HepG2 (cell line): ENCODE data around the gene CARD8. TPM values are rescaled to one million over a fixed set of nuclear protein-coding genes. Genes with fewer than 3 reads are reported as not detected.

Experiments
- ATAC-seq: fragments of 200-7000 bp; cut with Tn5 transposase; 3 replicates; pipeline ENCODE4 v1.9.1; 2020; ENCODE audit warnings: mild to moderate bottlenecking, moderate library complexity
- BruUV-seq: library from RNA; stranded (reverse); fragments of 400-500 nt; replicated peaks from 2 replicates; lab custom pipeline; 2021; lab: Mats Ljungman, UMichigan
- CTCF ChIA-PET: fragments of 300-600 bp; formaldehyde crosslinking; extraction: SDS; loops from one replicate; lab custom pipeline; 2021; ENCODE audit warnings: low total read pairs, inconsistent platforms, low intra/inter-chr PET ratio; lab: Yijun Ruan, JAX
- POLR2A ChIA-PET: fragments of 350-600 bp; sonication (Branson Sonifier 250); formaldehyde crosslinking; loops from one replicate; lab custom pipeline; 2020; ENCODE audit warnings: antibody characterized with exemption, inconsistent platforms; lab: Yijun Ruan, JAX
- DNase-seq: peaks from one replicate; pipeline ENCODE4 v3.0.0-alpha.2; 2015; ENCODE audit warnings: low spot score
- FAIRE-seq: peaks from 3 replicates; lab custom pipeline; 2011; peaks lifted over from hg19 to GRCh38; lab: Jason Lieb, UNC
- H2AFZ ChIP-seq: one replicate; pipeline ENCODE4 v1.6.1; 2011; ENCODE audit warnings: low read length, inconsistent platforms
- H3K27ac ChIP-seq: fragments of 300-600 bp; 3 replicates; pipeline ENCODE4 v1.8.0; 2011; ENCODE audit warnings: mixed run types, mild to moderate bottlenecking, mixed read lengths, low read length, inconsistent platforms; ENCODE audit not compliant: insufficient read depth; ENCODE audit errors: extremely low read length
- H3K27me3 ChIP-seq, 2 experiments: fragments of 200-600 bp in 1 of 2; 2 replicates in 1 of 2; 3 replicates in 1 of 2; pipeline versions ENCODE4 v1.6.0 to v1.8.0; 2011; ENCODE audit warnings: low read length in 2 of 2, mild to moderate bottlenecking in 2 of 2, moderate library complexity in 2 of 2, inconsistent platforms in 1 of 2; ENCODE audit not compliant: insufficient read depth in 2 of 2, control insufficient read depth in 1 of 2
- H3K36me3 ChIP-seq, 2 experiments: fragments of 200-600 bp in 1 of 2; replicated peaks in 1 of 2; 2 replicates in 1 of 2; 3 replicates in 1 of 2; pipeline versions ENCODE4 v1.5.1 to v1.8.0; 2011; ENCODE audit warnings: low read length in 2 of 2, inconsistent platforms in 1 of 2; ENCODE audit not compliant: insufficient read depth in 2 of 2, control insufficient read depth in 1 of 2
- H3K4me1 ChIP-seq: 2 replicates; pipeline ENCODE4 v1.5.1; 2012; ENCODE audit warnings: low read length, inconsistent platforms; ENCODE audit not compliant: insufficient read depth
- H3K4me2 ChIP-seq: 2 replicates; pipeline ENCODE4 v1.6.0; 2011; ENCODE audit warnings: low read depth, low read length, inconsistent platforms
- H3K4me3 ChIP-seq, 3 experiments: fragments of 200-600 bp in 1 of 3; sonication (generic), shearing (Covaris generic) in 1 of 3; replicated peaks in 1 of 3; 2 replicates each; pipeline ENCODE4 v1.5.1; 2011 to 2016; ENCODE audit warnings: low read length in 3 of 3, inconsistent platforms in 2 of 3, low read depth in 2 of 3, mild to moderate bottlenecking in 2 of 3, control low read depth in 1 of 3, mixed read lengths in 1 of 3; ENCODE audit not compliant: insufficient read depth in 1 of 3
- H3K79me2 ChIP-seq: one replicate; pipeline ENCODE4 v1.6.1; 2011; ENCODE audit warnings: low read length, inconsistent platforms; ENCODE audit not compliant: insufficient read depth
- H3K9ac ChIP-seq: 2 replicates; pipeline ENCODE4 v1.6.0; 2011; ENCODE audit warnings: mild to moderate bottlenecking, low read depth, low read length, inconsistent platforms; ENCODE audit not compliant: insufficient read depth
- H3K9me3 ChIP-seq: 2 replicates; pipeline ENCODE4 v1.5.1; 2012; ENCODE audit warnings: mild to moderate bottlenecking, low read length
- H4K20me1 ChIP-seq: 2 replicates; pipeline ENCODE4 v1.6.0; 2011; ENCODE audit warnings: inconsistent platforms, mild to moderate bottlenecking, low read length, moderate library complexity; ENCODE audit not compliant: insufficient read depth
- AKAP8 ChIP-seq: sonication (generic); formaldehyde crosslinking; IDR thresholded peaks from 2 replicates; pipeline ENCODE4 v1.5.1; 2020; ENCODE audit warnings: mild to moderate bottlenecking, missing genetic modification reagents
- CBFB ChIP-seq: sonication (generic); formaldehyde crosslinking; IDR thresholded peaks from 2 replicates; pipeline ENCODE4 v1.4.0; 2020; ENCODE audit warnings: missing genetic modification reagents
- DNMT1 ChIP-seq: sonication (generic); formaldehyde crosslinking; IDR thresholded peaks from 2 replicates; pipeline ENCODE4 v1.5.1; 2020; ENCODE audit warnings: mild to moderate bottlenecking, missing genetic modification reagents
- EEA1 ChIP-seq: sonication (generic); formaldehyde crosslinking; IDR thresholded peaks from 2 replicates; pipeline ENCODE4 v1.5.1; 2020; ENCODE audit warnings: mild to moderate bottlenecking, missing genetic modification reagents, borderline replicate concordance
- HNRNPLL ChIP-seq: fragments of 200-400 bp; formaldehyde crosslinking; IDR thresholded peaks from 2 replicates; pipeline ENCODE4 v1.6.1; 2017; ENCODE audit warnings: mild to moderate bottlenecking, low read depth, low read length; ENCODE audit not compliant: poor library complexity, severe bottlenecking
- MIXL1 ChIP-seq: IDR thresholded peaks from 2 replicates; pipeline ENCODE4 v1.6.1; 2016
- PHF5A ChIP-seq: IDR thresholded peaks from one replicate; pipeline ENCODE4 v1.6.1; 2018; ENCODE audit warnings: low read depth, missing genetic modification reagents; ENCODE audit not compliant: unreplicated experiment
- RFXANK ChIP-seq: IDR thresholded peaks from 2 replicates; pipeline ENCODE4 v1.6.1; 2016
- STAG1 ChIP-seq: sonication (generic); formaldehyde crosslinking; IDR thresholded peaks from 2 replicates; pipeline ENCODE4 v1.4.0; 2020; ENCODE audit warnings: missing genetic modification reagents
- TAF15 ChIP-seq: fragments of 200-400 bp; formaldehyde crosslinking; IDR thresholded peaks from one replicate; pipeline ENCODE4 v1.6.1; 2018; ENCODE audit warnings: mild to moderate bottlenecking, low read depth, low read length; ENCODE audit not compliant: poor library complexity, severe bottlenecking
- TEAD3 ChIP-seq: optimal IDR thresholded peaks from 2 replicates; pipeline ENCODE3; 2016; ENCODE audit warnings: borderline replicate concordance
- ZNF121 ChIP-seq: sonication (generic); formaldehyde crosslinking; IDR thresholded peaks from 2 replicates; pipeline ENCODE4 v1.5.0; 2020; ENCODE audit warnings: mild to moderate bottlenecking, missing genetic modification reagents
- ZNF337 ChIP-seq: sonication (generic); formaldehyde crosslinking; IDR thresholded peaks from 2 replicates; pipeline ENCODE4 v1.5.1; 2020; ENCODE audit warnings: missing genetic modification reagents, low read depth, mild to moderate bottlenecking, borderline replicate concordance
- ZNF354B ChIP-seq: sonication (generic); formaldehyde crosslinking; IDR thresholded peaks from 2 replicates; pipeline ENCODE4 v1.8.0; 2022; ENCODE audit warnings: mild to moderate bottlenecking, missing genetic modification reagents
- ZNF737 ChIP-seq: sonication (generic); formaldehyde crosslinking; IDR thresholded peaks from 2 replicates; pipeline ENCODE4 v1.5.0; 2020; ENCODE audit warnings: missing genetic modification reagents, mild to moderate bottlenecking, borderline replicate concordance
- ZNF747 ChIP-seq: sonication (generic); formaldehyde crosslinking; IDR thresholded peaks from 2 replicates; pipeline ENCODE4 v1.8.1; 2023; ENCODE audit warnings: missing genetic modification reagents, mild to moderate bottlenecking, borderline replicate concordance
- WGBS: methylation state at CpG from one replicate; pipeline ENCODE4 v1.1.6; 2017; ENCODE audit warnings: low lambda C conversion rate; 5-methylcytosine and 5-hydroxymethylcytosine counted together
- in situ Hi-C: cut with HindIII; loops from 2 replicates; pipeline ENCODE4 v1.10.0; 2017; ENCODE audit warnings: low pct_unique_long_range_greater_than_20kb; ENCODE audit not compliant: extremely low pct_ligation_motif_present
- intact Hi-C: fragments of 100-400 bp; cut with micrococcal nuclease; formaldehyde crosslinking; loops from one replicate; pipeline ENCODE4 v1.10.0; 2022; ENCODE audit not compliant: unreplicated experiment
- polyA plus RNA-seq, 8 experiments: library from polyadenylated mRNA; depleted of rRNA in 3 of 8; stranded (reverse) in 7 of 8; unstranded in 1 of 8; fragments of >200 nt; fragmentation: Illumina TruSeq in 4 of 8; extraction: Trizol in 4 of 8; gene quantifications; 2 replicates each; pipeline versions ENCODE4 v1.2.1 to v1.2.3, GENCODE V29; 2011 to 2016; ENCODE audit warnings: low read depth in 4 of 8, missing spikeins in 1 of 8, mixed read lengths in 1 of 8; ENCODE audit not compliant: insufficient read depth in 1 of 8
- total RNA-seq, 5 experiments: library from RNA; depleted of rRNA; stranded (reverse); fragments of >200 nt; fragmentation: Illumina TruSeq; extraction: Trizol; gene quantifications; 2 replicates each; pipeline ENCODE4 v1.2.3, GENCODE V29; 2016; ENCODE audit warnings: low read depth in 1 of 5
- TF ChIP-seq, protein P1 (sequence below): sonication (generic); formaldehyde crosslinking; IDR thresholded peaks from 2 replicates; pipeline ENCODE4 v1.4.0; 2020; ENCODE audit warnings: missing genetic modification reagents
- TF ChIP-seq, protein P2 (sequence below): IDR thresholded peaks from 2 replicates; pipeline ENCODE4 v1.6.1; 2016; ENCODE audit warnings: mild to moderate bottlenecking
- TF ChIP-seq, protein P3 (sequence below): sonication (generic); formaldehyde crosslinking; IDR thresholded peaks from 2 replicates; pipeline ENCODE4 v1.8.1; 2023; ENCODE audit warnings: missing genetic modification reagents, inconsistent platforms, borderline replicate concordance

CARD8 gene
- total and polyA plus RNA-seq, 2 of the 13 experiments (the other 11 are each of a cell fraction or from before 2014, with no cell fraction given): 15.0 to 19.2 TPM

DNA sequence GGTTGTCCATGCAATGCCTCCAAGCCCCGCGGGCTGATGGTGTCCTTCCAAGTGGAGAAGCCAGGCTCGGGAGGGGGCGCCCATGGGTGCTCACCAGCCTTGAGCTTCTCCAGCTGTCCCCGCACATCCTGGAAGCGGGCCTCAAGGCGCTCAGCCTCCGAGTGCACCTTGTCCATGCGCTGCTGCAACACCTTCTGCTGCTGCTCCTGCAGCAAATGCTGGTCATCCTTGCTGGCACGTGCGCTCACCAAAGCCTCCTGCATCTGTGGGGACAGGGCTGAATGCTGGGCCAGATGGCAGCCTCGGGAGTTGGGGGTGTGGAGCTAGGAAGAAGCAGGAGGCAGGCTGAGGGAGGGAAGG is 46.9 kb upstream of the CARD8 start (continued):
- TF ChIP-seq ZNF737 (CRISPR knock-in tag): no peak
- TF ChIP-seq, protein P1, sequence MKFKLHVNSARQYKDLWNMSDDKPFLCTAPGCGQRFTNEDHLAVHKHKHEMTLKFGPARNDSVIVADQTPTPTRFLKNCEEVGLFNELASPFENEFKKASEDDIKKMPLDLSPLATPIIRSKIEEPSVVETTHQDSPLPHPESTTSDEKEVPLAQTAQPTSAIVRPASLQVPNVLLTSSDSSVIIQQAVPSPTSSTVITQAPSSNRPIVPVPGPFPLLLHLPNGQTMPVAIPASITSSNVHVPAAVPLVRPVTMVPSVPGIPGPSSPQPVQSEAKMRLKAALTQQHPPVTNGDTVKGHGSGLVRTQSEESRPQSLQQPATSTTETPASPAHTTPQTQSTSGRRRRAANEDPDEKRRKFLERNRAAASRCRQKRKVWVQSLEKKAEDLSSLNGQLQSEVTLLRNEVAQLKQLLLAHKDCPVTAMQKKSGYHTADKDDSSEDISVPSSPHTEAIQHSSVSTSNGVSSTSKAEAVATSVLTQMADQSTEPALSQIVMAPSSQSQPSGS (CRISPR knock-in tag): no peak
- no peak for TF ChIP-seq CBFB (CRISPR knock-in tag)
- TF ChIP-seq EEA1 (CRISPR knock-in tag): no peak
- TF ChIP-seq, protein P2, sequence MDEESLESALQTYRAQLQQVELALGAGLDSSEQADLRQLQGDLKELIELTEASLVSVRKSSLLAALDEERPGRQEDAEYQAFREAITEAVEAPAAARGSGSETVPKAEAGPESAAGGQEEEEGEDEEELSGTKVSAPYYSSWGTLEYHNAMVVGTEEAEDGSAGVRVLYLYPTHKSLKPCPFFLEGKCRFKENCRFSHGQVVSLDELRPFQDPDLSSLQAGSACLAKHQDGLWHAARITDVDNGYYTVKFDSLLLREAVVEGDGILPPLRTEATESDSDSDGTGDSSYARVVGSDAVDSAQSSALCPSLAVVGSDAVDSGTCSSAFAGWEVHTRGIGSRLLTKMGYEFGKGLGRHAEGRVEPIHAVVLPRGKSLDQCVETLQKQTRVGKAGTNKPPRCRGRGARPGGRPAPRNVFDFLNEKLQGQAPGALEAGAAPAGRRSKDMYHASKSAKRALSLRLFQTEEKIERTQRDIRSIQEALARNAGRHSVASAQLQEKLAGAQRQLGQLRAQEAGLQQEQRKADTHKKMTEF (CRISPR knock-in tag): no peak
- TF ChIP-seq RFXANK: no peak
- no peak for TF ChIP-seq ZNF337 (CRISPR knock-in tag)
- no peak for TF ChIP-seq ZNF354B (CRISPR knock-in tag)
- TF ChIP-seq AKAP8 (CRISPR knock-in tag): no peak

GRCh38 chr19:48301886-48302599 is 46.3 kb upstream of the CARD8 start:
- Histone ChIP-seq H3K27me3 (peaks cover 1 to 15% of the 10 kb centered on the region in 2 experiments), H3K4me2 (no peak overlapping the region), H3K36me3 (no peaks in the 10 kb centered on the region), H3K9me3 (no peaks in the 10 kb centered on the region), H3K27ac (no peak overlapping the region), H2AFZ (no peak overlapping the region), H4K20me1 (no peaks in the 10 kb centered on the region), H3K4me3 (no peak overlapping the region), H3K79me2 (no peaks in the 10 kb centered on the region), H3K4me1 (peaks cover 2% of the 10 kb centered on the region), H3K9ac (no peak overlapping the region)
- CTCF ChIA-PET: no interaction called here
- POLR2A ChIA-PET: no interaction called here
- in situ Hi-C loops: no loop called here
- ATAC-seq (no peak), FAIRE-seq (no peak), DNase-seq (no peak)
- BruUV-seq: no TSS peak
- whole genome bisulfite sequencing: 0% methylated on average over 1 of the region's 1 CpG
- intact Hi-C loops: no loop called here
- TF ChIP-seq, protein P3, sequence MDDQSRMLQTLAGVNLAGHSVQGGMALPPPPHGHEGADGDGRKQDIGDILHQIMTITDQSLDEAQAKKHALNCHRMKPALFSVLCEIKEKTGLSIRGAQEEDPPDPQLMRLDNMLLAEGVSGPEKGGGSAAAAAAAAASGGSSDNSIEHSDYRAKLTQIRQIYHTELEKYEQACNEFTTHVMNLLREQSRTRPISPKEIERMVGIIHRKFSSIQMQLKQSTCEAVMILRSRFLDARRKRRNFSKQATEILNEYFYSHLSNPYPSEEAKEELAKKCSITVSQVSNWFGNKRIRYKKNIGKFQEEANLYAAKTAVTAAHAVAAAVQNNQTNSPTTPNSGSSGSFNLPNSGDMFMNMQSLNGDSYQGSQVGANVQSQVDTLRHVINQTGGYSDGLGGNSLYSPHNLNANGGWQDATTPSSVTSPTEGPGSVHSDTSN (CRISPR knock-in tag): no peak
- TF ChIP-seq HNRNPLL: no peak
- TF ChIP-seq DNMT1: no peak
- TF ChIP-seq ZNF747 (CRISPR knock-in tag): no peak
- no peak for TF ChIP-seq MIXL1
- TF ChIP-seq TEAD3 (CRISPR knock-in tag): no peak
- no peak for TF ChIP-seq STAG1 (CRISPR knock-in tag)
- TF ChIP-seq ZNF121 (CRISPR knock-in tag): no peak
- no peak for TF ChIP-seq PHF5A (CRISPR knock-in tag)
- TF ChIP-seq TAF15: no peak
